HG03460 (cell line): ENCODE measurements around the gene CMTR1.
"Not testable (repeated sequence)": the region's sequence is repeated elsewhere in the genome, so short reads cannot be mapped to it uniquely, and the experiment has no call there.

Experiments used
- ATAC-seq: cut with Tn5 transposase; IDR thresholded peaks from one replicate; pipeline ENCODE4 v1.9.1; 2021; ENCODE audit not compliant: unreplicated experiment

The CMTR1 gene, protein sequence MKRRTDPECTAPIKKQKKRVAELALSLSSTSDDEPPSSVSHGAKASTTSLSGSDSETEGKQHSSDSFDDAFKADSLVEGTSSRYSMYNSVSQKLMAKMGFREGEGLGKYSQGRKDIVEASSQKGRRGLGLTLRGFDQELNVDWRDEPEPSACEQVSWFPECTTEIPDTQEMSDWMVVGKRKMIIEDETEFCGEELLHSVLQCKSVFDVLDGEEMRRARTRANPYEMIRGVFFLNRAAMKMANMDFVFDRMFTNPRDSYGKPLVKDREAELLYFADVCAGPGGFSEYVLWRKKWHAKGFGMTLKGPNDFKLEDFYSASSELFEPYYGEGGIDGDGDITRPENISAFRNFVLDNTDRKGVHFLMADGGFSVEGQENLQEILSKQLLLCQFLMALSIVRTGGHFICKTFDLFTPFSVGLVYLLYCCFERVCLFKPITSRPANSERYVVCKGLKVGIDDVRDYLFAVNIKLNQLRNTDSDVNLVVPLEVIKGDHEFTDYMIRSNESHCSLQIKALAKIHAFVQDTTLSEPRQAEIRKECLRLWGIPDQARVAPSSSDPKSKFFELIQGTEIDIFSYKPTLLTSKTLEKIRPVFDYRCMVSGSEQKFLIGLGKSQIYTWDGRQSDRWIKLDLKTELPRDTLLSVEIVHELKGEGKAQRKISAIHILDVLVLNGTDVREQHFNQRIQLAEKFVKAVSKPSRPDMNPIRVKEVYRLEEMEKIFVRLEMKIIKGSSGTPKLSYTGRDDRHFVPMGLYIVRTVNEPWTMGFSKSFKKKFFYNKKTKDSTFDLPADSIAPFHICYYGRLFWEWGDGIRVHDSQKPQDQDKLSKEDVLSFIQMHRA

GRCh38 chr6:37432916-37433656 lies at the start of gene CMTR1:
Gene CMTR1 (plus strand): TSS chr6:37433221. CDS start chr6:37435630, 2,409 bp downstream.
- peak; percentile 72 for ATAC-seq

DNA sequence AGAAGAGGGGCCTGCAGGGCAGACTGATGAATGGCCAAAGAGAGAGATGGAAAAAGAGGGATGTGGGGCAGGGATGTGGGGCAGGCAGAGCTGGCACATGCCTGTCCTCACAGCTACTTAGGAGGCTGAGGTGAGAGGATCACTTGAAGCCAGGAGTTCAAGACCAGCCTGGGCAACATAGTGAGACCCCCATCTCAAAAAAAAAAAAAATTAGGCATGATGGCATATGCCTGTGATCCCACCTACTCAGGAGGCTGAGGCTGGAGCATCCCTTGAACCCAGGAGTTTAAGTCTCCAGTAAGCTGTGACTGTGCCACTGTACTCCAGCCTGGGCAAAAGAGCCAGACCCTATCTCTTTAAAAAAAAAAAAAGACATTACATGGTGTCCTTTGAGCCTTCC lies 44.4 kb upstream of the CMTR1 start:
- no peak for ATAC-seq

DNA sequence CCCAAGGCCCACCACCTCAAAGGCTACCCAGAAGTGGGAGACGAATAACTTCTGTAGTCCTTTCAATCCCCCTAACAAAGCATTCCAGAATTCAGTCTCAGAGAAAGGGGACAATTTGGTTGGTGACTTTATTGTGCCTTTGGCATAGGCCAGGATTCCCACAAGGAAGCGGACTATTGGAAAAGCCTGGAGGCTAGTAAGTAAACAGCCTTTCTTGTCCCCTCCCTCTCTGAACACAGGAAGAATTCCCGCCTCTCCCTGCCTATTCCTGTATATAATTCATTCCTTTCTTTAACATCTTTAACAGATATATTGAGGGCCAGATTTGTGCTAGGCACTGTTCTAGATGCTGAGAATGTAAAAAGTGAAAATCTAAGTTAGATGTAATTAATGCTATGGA lies 43.2 kb upstream of the CMTR1 start:
- ATAC-seq: no peak

DNA sequence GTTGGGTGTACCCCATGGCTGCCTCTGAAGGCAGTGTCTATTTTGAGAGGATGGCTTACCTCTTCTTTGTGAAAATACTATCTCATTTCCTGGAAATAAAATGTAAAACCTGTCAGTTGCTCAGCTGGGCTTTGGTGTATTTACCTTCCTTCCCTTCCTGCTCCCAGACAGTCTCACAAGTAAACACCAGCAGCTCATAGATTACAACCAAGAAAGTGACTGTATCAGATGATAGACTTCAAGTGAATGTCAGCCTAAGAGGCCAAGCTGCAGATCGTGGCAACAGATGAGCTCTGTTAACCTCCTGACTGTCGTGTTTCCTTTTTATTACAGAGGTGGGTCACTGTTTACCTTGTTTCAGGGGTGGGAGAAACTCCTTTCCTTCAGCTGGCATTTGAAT lies 41.9 kb upstream of the CMTR1 start:
- ATAC-seq: no peak

DNA sequence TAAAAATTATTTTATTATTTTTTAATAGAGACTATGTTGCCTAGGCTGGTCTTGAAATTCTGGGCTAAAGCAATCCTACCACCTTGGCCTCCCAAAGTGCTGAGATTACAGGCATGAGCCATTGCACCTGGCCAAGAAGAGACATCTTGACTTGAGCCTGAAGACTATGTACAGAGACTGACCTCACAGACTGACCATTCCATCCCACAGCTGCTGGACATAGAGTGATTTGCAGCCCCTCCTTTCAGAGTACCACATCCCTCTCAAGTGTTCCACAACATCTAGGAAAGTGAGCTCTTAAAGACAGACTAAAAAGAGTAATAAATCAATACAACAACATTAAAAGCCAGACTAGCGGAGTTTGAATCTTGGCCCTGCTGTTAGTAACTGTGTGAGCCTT lies 40.2 kb upstream of the CMTR1 start:
- ATAC-seq: no peak

DNA sequence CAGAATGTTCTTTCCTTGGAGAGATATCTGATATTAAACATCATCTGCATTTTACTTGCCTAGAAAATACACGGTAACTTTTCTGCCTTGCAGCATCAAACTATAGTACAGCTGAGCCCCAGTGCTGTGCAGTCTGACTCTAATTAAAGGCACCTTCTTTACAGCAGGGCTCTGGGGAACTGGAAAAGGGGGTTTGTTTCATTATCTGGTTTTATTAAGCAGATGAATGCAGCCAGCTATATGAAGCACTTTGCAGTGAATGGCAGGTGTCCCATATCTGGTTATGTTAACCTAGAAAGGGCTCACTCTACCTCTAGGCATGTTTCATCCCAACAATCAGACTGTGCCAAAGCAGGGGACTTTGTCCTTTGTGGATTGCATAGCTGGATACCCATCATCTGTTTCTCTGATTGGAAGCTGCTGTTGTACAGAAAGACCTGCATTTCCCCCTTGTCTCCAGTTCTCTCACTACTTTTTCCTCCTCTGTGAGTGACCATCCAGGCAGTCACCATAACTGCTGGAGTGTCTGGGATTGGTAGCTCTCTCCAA lies 39.6 kb upstream of the CMTR1 start:
- no peak for ATAC-seq

- ATAC-seq: no peak
These were observed 36.3 kb upstream of the CMTR1 start for GRCh38 chr6:37396571-37397180.

GRCh38 chr6:37399131-37399530 lies 33.9 kb upstream of the CMTR1 start:
- ATAC-seq: no peak

- no peak for ATAC-seq
These were observed 33.1 kb upstream of the CMTR1 start for GRCh38 chr6:37399795-37400490.

GRCh38 chr6:37401658-37402057 lies 31.4 kb upstream of the CMTR1 start:
- not testable (repeated sequence) for ATAC-seq

GRCh38 chr6:37406726-37407341 lies 26.2 kb upstream of the CMTR1 start:
- no peak for ATAC-seq

DNA sequence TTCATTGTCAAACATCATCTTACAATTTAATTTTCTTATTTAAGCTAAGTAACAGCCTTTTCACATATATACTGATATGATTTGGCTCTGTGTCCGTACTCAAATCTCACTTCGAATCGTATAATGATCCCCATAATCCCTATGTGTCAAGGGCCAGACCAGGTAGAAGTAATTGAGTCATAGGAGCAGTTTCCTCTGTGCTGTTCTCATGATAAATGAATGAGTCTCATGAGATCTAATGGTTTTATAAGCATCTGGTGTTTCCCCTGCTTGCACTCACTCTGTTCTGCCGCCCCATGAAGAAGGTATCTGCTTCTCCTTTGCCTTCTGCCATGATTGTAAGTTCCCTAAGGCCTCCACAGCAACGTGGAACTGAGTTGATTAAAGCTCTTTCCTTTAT lies 25.1 kb upstream of the CMTR1 start:
- no peak for ATAC-seq

DNA sequence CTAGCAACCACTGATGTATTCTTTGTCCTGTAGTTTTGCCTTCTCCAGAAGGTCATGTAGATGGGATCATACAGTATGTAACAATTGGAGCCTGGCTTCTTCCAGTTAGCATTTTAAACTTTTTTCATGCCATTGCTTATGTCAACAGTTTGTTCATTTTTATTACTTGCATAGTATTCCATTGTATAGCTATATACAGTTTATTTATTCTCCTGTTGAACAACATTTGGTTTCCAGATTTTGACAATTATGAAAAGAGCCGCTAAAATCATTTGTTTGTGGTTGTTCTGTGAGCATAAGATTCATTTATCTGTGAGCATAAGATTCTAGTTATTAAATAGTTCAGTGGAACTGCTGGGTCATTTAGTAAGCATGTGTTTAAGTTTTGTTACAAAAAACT lies 23.5 kb upstream of the CMTR1 start:
- no peak for ATAC-seq

DNA sequence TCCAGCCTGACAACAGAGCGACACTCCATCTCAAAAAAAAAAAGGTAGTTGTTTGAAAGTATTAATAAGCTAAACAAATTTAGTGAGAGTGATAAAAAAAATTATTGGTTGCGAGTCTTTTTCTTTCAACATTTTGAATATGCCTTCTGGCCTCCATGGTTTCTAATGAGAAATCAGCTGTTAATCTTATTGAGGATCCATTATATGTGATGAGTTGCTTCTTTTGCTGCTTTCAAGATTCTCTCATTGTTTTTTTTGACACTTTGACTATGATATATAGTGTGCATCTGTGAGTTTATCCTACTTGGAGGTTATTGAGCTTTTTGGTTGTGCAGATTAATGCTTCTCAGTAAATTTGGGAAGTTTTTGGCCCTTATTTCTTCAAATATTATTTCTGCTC lies 15.6 kb upstream of the CMTR1 start:
- ATAC-seq: no peak

- no peak for ATAC-seq
These were observed 14.3 kb upstream of the CMTR1 start for GRCh38 chr6:37418722-37419121.

- no peak for ATAC-seq
These were observed 6.7 kb upstream of the CMTR1 start for GRCh38 chr6:37426058-37426944.

DNA sequence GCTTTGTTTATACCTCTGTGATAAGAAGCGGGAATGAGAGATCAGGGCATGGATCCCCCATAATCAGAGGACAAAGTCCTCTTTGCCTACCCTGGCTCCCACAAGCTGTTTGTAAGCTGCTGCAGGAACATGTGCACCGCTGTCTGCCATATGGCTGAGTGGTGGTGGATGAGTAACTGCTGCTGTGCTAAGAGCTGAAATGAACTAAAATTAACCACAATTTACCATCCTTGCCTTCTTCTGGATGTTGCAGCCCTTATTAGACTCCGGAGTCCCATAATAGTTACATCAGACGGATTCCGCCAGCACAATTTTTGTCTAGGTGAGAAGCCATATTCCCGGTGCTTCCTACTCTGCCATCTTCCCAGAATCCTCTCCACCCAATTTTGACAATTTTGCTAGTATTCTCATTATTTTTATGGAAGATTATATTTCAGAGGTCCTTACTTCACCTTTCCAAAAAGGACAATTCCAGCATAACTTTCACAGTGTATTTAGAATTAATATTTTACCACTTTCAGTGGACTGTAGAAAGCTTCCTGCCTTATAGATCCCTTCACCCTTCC lies 6.0 kb upstream of the CMTR1 start:
- no peak for ATAC-seq

DNA sequence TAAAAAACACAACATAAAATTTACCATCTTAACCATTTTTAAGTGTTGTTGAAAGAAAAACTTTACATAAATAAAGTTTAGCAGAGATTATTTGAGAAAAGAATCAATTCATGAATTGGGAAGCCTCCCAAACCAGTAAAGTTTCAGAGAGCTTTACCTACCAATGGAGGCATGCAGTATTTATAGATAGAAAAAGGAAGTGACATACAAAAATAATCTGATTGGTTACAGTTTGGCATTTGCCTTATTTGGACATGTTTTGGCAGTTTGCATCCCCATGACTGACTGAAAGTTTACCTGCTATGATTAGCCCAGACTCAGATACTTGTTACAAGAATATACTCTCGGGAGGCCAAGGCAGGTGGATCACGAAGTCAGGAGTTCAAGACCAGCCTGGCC lies 3.7 kb upstream of the CMTR1 start:
- ATAC-seq: no peak

DNA sequence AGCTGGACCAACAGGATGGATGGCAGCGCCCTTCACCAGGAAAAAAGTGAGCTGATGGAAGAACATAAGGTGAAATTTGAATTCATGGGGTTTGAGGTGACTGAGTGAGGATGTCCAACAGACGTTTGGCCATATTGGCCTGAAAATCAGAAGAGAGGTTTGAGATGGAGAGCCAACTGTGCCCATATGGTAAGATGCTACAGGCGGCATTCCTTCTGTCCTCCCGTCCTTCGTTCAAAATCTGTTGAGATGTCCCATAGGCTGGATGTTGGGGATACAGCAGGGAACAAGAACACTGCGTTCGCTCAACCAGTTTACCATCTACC lies 468 bp upstream of the CMTR1 start:
- ATAC-seq: peak; percentile 9
